Adrenal gland (tissue), 5 donors: ENCODE measurements around the gene LRRC55.

Source experiments
- POLR2A ChIP-seq, 2 donors: fragments of 450-650 bp; IDR thresholded peaks; one replicate each; pipeline ENCODE4 v1.6.1; 2017; ENCODE audit warnings: antibody characterized with exemption in 2 of 2, mild to moderate bottlenecking in 2 of 2, moderate library complexity in 1 of 2
- TF ChIP-seq, protein P1 (sequence below), 6 experiments: fragments of 450-650 bp in 4 of 6; fragments of 200-600 bp in 2 of 6; sonication (generic) in 1 of 6; IDR thresholded peaks; 1 replicate in 5 of 6; 2 replicates in 1 of 6; pipeline versions ENCODE4 v1.5.1 to v1.8.0; 2016 to 2021; ENCODE audit warnings: antibody characterized with exemption in 6 of 6, mild to moderate bottlenecking in 2 of 6, moderate library complexity in 1 of 6
- donor health status: DM: no; HTN: no; CAD: no.

DNA sequence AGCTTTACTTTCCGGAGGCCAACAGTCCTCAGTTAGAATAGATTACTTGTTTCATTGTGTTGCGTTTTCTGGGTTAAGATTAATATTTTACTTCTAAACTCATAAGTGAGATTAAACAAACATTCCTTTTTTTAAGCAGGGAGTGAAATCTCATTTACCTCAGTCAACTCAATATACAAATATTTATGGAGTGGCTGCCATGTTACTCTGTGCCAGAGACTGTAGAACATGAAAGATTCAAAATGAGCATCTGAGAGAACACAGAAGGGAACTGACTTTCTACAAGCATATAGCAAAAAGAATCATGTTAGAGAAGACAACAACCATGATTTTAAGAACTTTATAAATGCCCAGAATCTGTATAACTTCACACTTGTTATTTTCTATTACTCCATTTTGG is 3.4 kb upstream of the LRRC55 start:
- TF ChIP-seq, protein P1, sequence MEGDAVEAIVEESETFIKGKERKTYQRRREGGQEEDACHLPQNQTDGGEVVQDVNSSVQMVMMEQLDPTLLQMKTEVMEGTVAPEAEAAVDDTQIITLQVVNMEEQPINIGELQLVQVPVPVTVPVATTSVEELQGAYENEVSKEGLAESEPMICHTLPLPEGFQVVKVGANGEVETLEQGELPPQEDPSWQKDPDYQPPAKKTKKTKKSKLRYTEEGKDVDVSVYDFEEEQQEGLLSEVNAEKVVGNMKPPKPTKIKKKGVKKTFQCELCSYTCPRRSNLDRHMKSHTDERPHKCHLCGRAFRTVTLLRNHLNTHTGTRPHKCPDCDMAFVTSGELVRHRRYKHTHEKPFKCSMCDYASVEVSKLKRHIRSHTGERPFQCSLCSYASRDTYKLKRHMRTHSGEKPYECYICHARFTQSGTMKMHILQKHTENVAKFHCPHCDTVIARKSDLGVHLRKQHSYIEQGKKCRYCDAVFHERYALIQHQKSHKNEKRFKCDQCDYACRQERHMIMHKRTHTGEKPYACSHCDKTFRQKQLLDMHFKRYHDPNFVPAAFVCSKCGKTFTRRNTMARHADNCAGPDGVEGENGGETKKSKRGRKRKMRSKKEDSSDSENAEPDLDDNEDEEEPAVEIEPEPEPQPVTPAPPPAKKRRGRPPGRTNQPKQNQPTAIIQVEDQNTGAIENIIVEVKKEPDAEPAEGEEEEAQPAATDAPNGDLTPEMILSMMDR (IDR thresholded peaks at IDR 0.05), result no peak
- no peak for TF ChIP-seq POLR2A (IDR thresholded peaks at IDR 0.05)
